HL-60 (cell line): Measurements from ENCODE around the gene MAMDC2.
"Not testable (repeated sequence)": the region's sequence is repeated elsewhere in the genome, so short reads cannot be mapped to it uniquely, and the experiment has no call there.

Experiments used
- DNase-seq, 2 experiments: peaks; one replicate each; pipeline ENCODE4 v3.0.0-alpha.2; 2010 to 2020; ENCODE audit warnings: low read depth in 1 of 2, low spot score in 1 of 2
- H3K27ac ChIP-seq: fragments of 250-450 bp; sonication (Bioruptor Pico); replicated peaks from 2 replicates; pipeline ENCODE4 v1.5.1; 2020; ENCODE audit warnings: mild to moderate bottlenecking, moderate library complexity
- H3K27me3 ChIP-seq: fragments of 250-450 bp; sonication (Bioruptor Pico); 2 replicates; pipeline ENCODE4 v1.5.1; 2021; ENCODE audit warnings: mild to moderate bottlenecking, moderate library complexity; ENCODE audit not compliant: insufficient read depth, poor library complexity, severe bottlenecking
- H3K4me3 ChIP-seq: replicated peaks from 2 replicates; pipeline ENCODE4 v1.5.1; 2011; ENCODE audit warnings: mild to moderate bottlenecking, control low read depth, low read length; ENCODE audit not compliant: insufficient read depth
- CTCF ChIP-seq: IDR thresholded peaks from one replicate; pipeline ENCODE4 v1.5.1; 2011; ENCODE audit warnings: low read length, control low read depth, inconsistent platforms; ENCODE audit not compliant: insufficient read depth
- GABPA ChIP-seq: IDR thresholded peaks from 2 replicates; pipeline ENCODE4 v1.6.1; 2012; ENCODE audit warnings: low read depth
- POLR2AphosphoS5 ChIP-seq: IDR thresholded peaks from 2 replicates; pipeline ENCODE4 v1.6.1; 2012; ENCODE audit warnings: low read depth
- REST ChIP-seq: IDR thresholded peaks from 2 replicates; pipeline ENCODE4 v1.6.1; 2012; ENCODE audit warnings: low read depth; ENCODE audit not compliant: insufficient replicate concordance
- SPI1 ChIP-seq: IDR thresholded peaks from 2 replicates; pipeline ENCODE4 v1.6.1; 2012; ENCODE audit warnings: low read depth, mild to moderate bottlenecking, borderline replicate concordance

MAMDC2 gene

GRCh38 chr9:70197216-70198044 lies 153.8 kb downstream of the MAMDC2 start:
- no peak overlapping the region for H3K4me3 ChIP-seq
- H3K27ac ChIP-seq, result no peak overlapping the region
- H3K27me3 ChIP-seq, result no peaks in the 10 kb centered on the region
- TF ChIP-seq CTCF, result no peak
- no peak for DNase-seq

GRCh38 chr9:70204743-70205142 lies 161.1 kb downstream of the MAMDC2 start:
- not testable (repeated sequence) for H3K27me3 ChIP-seq, H3K4me3 ChIP-seq, DNase-seq, H3K27ac ChIP-seq

- Histone ChIP-seq H3K4me3 (no peak overlapping the region), H3K27ac (no peak overlapping the region), H3K27me3 (no peaks in the 10 kb centered on the region)
- TF ChIP-seq POLR2AphosphoS5, result no peak
- no peak for TF ChIP-seq CTCF
- no peak for TF ChIP-seq GABPA
- TF ChIP-seq SPI1, result no peak
- no peak for TF ChIP-seq REST
- DNase-seq, result no peak
Observed at GRCh38 chr9:70205366-70206020, 161.8 kb downstream of the MAMDC2 start.

- no peak overlapping the region for H3K27ac ChIP-seq
- no peaks in the 10 kb centered on the region for H3K27me3 ChIP-seq
- TF ChIP-seq POLR2AphosphoS5 (no peak), GABPA (no peak), REST (no peak), CTCF (no peak), SPI1 (no peak)
- DNase-seq, result no peak
- H3K4me3 ChIP-seq, result no peak overlapping the region
Observed at GRCh38 chr9:70217029-70217428, 173.4 kb downstream of the MAMDC2 start.
